Lower leg skin (tissue), 4 donors: ENCODE results near the gene ANKRD13A. TPM values are rescaled to one million over a fixed set of nuclear protein-coding genes. Genes with fewer than 3 reads are reported as not detected.

Experiments
- DNase-seq, 2 donors: peaks; one replicate each; pipeline ENCODE4 v3.0.0-alpha.2; 2019; ENCODE audit warnings: low spot score in 2 of 2
- H3K4me3 ChIP-seq: fragments of 200-600 bp; sonication (generic); 2 replicates; pipeline ENCODE4 v1.5.1; 2017; ENCODE audit warnings: mild to moderate bottlenecking, low read depth; ENCODE audit not compliant: poor library complexity, severe bottlenecking
- POLR2A ChIP-seq, 2 donors: fragments of 450-650 bp; IDR thresholded peaks; one replicate each; pipeline ENCODE4 v1.6.1; 2016 to 2017; ENCODE audit warnings: antibody characterized with exemption in 2 of 2, mild to moderate bottlenecking in 1 of 2, moderate library complexity in 1 of 2
- WGBS, 2 donors: methylation state at CpG; one replicate each; pipeline ENCODE4 v1.1.5; 2018; 5-methylcytosine and 5-hydroxymethylcytosine counted together
- intact Hi-C: fragments of 100-400 bp; cut with DNase I; formaldehyde crosslinking; loops from one replicate; pipeline ENCODE4 v1.15.0; 2023; ENCODE audit warnings: low total_unique reads
- total RNA-seq, 4 donors: library from RNA; depleted of rRNA; stranded (reverse); fragments of >200 nt; gene quantifications; one replicate each; pipeline ENCODE4 v1.1.0, GENCODE V29; 2016
- TF ChIP-seq, protein P1 (sequence below), 3 donors: fragments of 450-650 bp; IDR thresholded peaks; one replicate each; pipeline ENCODE4 v1.5.1; 2016; ENCODE audit warnings: antibody characterized with exemption in 3 of 3, mild to moderate bottlenecking in 3 of 3, moderate library complexity in 2 of 3

Gene ANKRD13A
- total RNA-seq, 4 donors from 2014 or later, result 97.7 to 184 (median 143) TPM

DNA sequence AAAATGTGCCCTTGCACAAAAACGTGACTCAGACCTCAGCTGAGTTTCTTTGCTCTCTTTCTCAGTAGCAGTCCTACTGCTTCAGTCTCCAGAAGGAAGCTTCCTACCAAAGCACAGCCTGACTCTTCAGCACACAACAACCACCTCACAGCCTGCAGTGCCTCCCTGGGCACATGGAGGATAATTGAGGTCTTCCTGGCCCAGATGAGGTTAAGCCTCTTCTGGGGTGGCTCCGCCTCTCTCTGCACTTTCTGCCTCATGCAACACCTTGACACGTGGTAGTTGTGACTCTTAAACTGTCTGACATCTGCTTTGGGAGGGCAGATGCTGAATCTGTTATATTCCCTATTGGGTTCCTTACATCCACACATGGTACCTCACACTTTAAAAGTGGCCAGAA is 36.8 kb upstream of the ANKRD13A start:
- DNase-seq, result no peak
- no peak overlapping the region for H3K4me3 ChIP-seq
- TF ChIP-seq, protein P1, sequence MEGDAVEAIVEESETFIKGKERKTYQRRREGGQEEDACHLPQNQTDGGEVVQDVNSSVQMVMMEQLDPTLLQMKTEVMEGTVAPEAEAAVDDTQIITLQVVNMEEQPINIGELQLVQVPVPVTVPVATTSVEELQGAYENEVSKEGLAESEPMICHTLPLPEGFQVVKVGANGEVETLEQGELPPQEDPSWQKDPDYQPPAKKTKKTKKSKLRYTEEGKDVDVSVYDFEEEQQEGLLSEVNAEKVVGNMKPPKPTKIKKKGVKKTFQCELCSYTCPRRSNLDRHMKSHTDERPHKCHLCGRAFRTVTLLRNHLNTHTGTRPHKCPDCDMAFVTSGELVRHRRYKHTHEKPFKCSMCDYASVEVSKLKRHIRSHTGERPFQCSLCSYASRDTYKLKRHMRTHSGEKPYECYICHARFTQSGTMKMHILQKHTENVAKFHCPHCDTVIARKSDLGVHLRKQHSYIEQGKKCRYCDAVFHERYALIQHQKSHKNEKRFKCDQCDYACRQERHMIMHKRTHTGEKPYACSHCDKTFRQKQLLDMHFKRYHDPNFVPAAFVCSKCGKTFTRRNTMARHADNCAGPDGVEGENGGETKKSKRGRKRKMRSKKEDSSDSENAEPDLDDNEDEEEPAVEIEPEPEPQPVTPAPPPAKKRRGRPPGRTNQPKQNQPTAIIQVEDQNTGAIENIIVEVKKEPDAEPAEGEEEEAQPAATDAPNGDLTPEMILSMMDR (IDR thresholded peaks at IDR 0.05), result no peak
- no peak for TF ChIP-seq POLR2A (IDR thresholded peaks at IDR 0.05)
- 70 to 72% methylated on average over 3 of the region's 3 CpGs for WGBS, 2 donors
- intact Hi-C loops, result no loop called here

DNA sequence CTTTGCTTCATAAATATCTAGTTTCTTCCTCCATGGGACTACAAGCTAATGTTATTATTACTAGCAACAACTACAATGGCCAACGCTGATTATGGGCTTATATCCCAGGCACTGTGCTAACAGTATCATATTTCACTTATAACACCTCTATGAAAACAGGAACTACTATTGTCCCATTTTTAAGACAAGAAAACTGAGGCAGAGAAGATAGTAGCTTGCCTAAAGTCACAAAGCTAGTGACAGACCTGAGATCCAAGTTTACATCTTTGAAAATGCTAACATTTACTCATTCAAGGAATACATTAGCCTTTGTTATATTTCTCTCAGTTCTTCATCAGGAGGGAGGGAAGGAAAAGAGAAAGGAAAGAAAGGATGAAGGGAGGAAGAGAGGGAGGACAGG is 35.9 kb upstream of the ANKRD13A start:
- intact Hi-C loops, result no loop called here
- no peak overlapping the region for H3K4me3 ChIP-seq
- WGBS, 2 donors, result 83 to 88% methylated on average over 1 of the region's 1 CpG
- DNase-seq, result no peak
- TF ChIP-seq, protein P1 (IDR thresholded peaks at IDR 0.05), result no peak
- no peak for TF ChIP-seq POLR2A (IDR thresholded peaks at IDR 0.05)

DNA sequence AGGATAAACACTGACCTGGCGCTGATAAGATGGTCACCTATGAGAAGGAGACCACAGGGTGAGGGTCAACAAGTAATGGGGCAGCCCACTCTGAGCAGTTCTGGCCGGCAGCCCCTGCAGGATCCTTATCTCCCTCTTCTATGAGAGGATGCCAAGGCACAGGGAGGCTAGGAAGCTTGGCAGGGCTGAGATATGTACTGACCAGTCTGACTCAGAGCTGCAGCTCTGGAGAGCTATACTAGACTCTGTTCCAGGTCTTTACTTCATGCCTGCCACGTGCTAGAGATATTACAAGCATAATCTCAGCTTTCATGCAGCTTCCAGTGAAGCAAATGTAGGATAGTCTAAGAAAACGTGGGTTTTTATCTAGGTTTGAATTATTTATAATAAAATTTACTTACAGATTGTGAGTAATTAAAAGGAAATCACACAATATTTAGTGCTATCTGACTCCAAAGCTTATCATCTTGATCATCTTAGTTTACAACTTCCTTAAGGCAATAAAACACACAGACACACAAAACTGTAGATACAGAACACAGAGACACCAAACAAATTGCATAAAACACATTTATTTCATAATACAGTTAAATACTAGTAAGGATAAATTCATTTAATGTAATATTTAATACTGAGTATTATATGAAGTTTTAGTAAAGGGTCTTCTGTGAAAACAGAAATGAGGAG is 35.3 kb upstream of the ANKRD13A start:
- no peak overlapping the region for H3K4me3 ChIP-seq
- TF ChIP-seq, protein P1 (IDR thresholded peaks at IDR 0.05), result no peak
- no peak for TF ChIP-seq POLR2A (IDR thresholded peaks at IDR 0.05)
- WGBS, 2 donors, result 56 to 65% methylated on average over 4 of the region's 4 CpGs
- DNase-seq, result no peak
- intact Hi-C loops, result no loop called here

DNA sequence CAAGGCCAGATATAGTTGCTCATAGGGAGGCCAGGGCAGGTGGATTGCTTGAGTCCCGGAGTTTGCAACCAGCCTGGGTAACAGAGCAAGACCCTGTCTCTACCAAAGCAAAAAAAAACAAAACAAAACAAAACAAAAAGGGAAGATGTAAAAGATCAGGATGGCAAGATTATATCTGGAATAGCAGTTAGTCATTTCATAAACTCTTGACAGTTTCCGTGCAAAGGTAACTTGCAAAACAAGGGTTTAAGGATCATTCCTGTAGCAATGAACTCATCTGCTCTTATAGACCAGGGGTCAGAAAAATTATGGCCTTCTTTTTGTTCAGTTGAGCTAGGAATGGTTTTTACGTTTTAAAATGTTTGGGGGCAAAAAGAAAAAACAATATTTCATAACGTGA is 32.7 kb upstream of the ANKRD13A start:
- WGBS, 2 donors, result 90 to 95% methylated on average over 4 of the region's 4 CpGs
- no peak for TF ChIP-seq POLR2A (IDR thresholded peaks at IDR 0.05)
- TF ChIP-seq, protein P1 (IDR thresholded peaks at IDR 0.05), result no peak
- no peak for DNase-seq
- intact Hi-C loops, result no loop called here
- H3K4me3 ChIP-seq, result no peak overlapping the region

DNA sequence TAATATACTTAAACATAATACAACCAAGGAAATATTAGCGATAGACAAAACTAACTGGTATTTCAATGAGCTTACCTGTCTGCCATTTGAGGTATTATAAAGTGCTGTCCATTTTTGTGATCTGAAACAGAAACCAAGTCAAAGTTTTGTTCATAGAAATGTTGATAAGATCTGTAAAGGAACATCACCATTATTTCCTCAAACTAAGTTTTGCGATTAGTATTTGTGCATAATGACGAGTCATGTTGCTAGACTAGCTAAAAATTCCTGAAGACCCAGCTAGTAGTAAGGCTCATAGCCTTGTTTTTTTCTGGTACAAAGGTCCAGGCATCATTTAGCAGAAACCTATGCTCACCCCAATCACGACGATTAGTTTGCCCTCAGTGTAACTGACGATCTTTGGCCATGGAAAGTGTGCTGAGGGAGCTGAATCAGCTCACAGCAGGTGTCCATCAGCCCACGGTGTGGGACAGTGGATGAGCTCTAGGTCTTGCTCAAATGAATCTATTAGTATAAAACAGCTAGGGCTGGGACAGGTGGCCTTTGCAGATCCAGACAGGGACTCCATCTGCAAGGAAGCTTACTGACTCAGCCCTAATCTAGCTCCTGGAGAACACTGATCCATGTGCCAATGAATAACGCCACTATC is 31.7 kb upstream of the ANKRD13A start:
- no peak overlapping the region for H3K4me3 ChIP-seq
- no peak for DNase-seq
- 78 to 80% methylated on average over 8 of the region's 8 CpGs for WGBS, 2 donors
- TF ChIP-seq, protein P1 (IDR thresholded peaks at IDR 0.05), result no peak
- no peak for TF ChIP-seq POLR2A (IDR thresholded peaks at IDR 0.05)
- intact Hi-C loops, result no loop called here
